ENCODE measurements around the gene CDC42BPG.
A peak's percentile ranks its signal among the peaks of the same experiment; 100 is the strongest.

Gene CDC42BPG

DNA sequence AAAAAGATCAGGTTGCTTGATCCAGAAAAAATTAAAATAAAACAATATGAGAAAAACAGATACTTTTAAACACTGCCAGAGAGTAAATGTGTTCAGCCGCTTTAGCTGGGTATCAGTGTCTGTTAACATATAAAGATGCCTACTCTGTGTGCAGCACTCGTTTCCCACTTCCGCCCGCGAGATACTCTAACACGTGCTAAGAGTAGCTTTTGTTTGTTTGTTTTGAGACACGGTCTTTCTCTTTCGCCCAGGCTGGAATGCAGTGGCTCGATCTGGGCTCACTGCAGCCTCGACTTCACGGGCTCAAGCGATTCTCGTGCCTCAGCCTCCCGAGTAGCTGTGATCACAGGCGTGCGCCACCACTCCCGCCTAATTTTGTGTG is 33.6 kb downstream of the CDC42BPG start:
- no peak for DNase-seq
- Mint-ChIP-seq H3K36me3 (ENCODE audit: low read depth) (peaks cover 21% of the 10 kb centered on the region), H3K4me1 (peaks cover 31% of the 10 kb centered on the region), H3K27me3 (ENCODE audit: low read depth, poor library complexity) (peaks cover 7% of the 10 kb centered on the region), H3K9me3 (no peaks in the 10 kb centered on the region), H3K27ac (peak overlapping the region; percentile 32), H3K4me3 (peak overlapping the region; percentile 92)
- TF ChIP-seq, protein P1, sequence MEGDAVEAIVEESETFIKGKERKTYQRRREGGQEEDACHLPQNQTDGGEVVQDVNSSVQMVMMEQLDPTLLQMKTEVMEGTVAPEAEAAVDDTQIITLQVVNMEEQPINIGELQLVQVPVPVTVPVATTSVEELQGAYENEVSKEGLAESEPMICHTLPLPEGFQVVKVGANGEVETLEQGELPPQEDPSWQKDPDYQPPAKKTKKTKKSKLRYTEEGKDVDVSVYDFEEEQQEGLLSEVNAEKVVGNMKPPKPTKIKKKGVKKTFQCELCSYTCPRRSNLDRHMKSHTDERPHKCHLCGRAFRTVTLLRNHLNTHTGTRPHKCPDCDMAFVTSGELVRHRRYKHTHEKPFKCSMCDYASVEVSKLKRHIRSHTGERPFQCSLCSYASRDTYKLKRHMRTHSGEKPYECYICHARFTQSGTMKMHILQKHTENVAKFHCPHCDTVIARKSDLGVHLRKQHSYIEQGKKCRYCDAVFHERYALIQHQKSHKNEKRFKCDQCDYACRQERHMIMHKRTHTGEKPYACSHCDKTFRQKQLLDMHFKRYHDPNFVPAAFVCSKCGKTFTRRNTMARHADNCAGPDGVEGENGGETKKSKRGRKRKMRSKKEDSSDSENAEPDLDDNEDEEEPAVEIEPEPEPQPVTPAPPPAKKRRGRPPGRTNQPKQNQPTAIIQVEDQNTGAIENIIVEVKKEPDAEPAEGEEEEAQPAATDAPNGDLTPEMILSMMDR (IDR thresholded peaks at IDR 0.05) = no peak

DNA sequence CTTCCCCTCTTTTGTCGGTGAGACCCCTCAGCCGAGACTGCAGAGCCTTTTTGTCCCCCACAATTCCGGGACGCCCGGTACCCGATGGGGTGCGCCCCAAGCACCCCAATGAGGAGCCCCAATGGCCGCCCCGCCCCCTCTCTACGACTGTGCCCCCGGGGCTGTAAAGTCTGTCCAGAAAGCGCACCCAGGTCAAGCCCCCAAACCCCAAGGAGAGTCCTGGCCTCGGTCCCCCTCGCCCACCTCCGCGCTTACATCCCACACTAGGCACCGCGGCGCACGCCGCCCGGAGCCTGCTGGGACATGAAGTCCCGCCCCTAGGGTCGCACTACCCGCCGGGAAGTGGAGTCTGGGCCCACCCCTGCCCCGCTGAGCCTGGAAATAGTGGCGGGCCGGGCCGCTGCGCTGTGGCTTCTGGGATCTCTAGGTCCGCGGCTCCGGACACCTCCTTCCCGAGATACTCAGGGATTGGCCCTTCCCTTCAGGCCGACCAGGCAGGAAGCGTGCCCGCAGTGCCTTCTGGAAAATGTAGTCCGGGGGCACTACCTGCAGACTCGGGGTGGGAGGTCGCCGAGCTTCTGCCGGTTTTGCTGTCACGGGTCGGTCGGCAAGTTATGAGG is 34.1 kb downstream of the CDC42BPG start, which contains the start of gene MEN1:
Gene MEN1, minus strand, starts transcription at position 281 of the 620 bp plus-strand sequence. CDS start 442 bp downstream, outside the sequence.
- H3K9me3 Mint-ChIP-seq = no peaks in the 10 kb centered on the region
- peaks cover 26% of the 10 kb centered on the region for H3K36me3 Mint-ChIP-seq (ENCODE audit: low read depth)
- peaks cover 31% of the 10 kb centered on the region for H3K4me1 Mint-ChIP-seq
- TF ChIP-seq, protein P1 (IDR thresholded peaks at IDR 0.05) = no peak
- H3K4me3 Mint-ChIP-seq = peak within 1 kb of the TSS; percentile 92
- DNase-seq = peak; percentile 95
- peaks cover 6% of the 10 kb centered on the region for H3K27me3 Mint-ChIP-seq (ENCODE audit: low read depth, poor library complexity)
- H3K27ac Mint-ChIP-seq = peak within 1 kb of the TSS; percentile 57

DNA sequence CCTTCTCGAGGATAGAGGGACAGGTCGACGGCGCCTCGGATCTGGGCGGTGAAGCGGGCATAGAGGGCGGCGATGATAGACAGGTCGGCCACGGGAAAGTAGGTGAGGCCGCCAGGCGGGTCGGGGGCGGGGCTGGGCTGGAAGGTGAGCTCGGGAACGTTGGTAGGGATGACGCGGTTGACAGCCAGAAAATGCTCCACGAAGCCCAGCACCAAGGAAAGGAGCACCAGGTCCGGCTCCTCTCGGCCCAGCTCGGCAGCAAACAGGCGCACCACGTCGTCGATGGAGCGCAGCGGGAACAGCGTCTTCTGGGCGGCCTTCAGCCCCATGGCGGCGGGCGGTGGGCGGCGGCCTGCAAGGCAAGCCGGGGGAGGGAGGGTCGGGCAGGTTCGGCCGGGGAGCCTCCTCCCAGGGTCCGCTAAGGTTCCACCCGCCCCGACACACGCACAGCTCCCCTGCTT is 34.6 kb downstream of the CDC42BPG start:
- Mint-ChIP-seq H3K36me3 (ENCODE audit: low read depth) (peaks cover 27% of the 10 kb centered on the region), H3K4me3 (peak overlapping the region; percentile 92), H3K27ac (no peak overlapping the region), H3K9me3 (no peaks in the 10 kb centered on the region), H3K27me3 (ENCODE audit: low read depth, poor library complexity) (peaks cover 4% of the 10 kb centered on the region), H3K4me1 (peaks cover 29% of the 10 kb centered on the region)
- TF ChIP-seq, protein P1 (IDR thresholded peaks at IDR 0.05) = no peak
- DNase-seq = peak; percentile 71

DNA sequence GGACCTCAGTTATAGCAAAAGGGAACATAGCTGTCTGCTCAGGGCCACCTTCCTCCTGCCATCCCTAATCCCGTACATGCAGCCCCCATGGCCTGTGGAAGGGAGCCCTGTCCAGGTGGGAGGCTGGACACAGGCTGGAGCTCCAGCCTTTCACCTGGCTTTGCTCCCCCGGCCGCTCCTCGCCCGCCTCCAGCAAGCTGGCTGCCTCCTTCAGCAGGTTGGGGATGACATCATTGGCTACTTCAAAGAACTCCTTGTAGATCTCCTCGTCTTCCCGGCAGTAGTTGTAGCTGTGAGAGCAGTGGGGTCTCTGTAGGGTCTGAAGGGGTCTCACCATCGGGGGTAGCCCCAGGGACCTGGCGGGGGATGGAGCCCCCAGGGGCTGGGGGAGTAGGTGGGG is 39.0 kb downstream of the CDC42BPG start:
- no peak overlapping the region for H3K4me3 Mint-ChIP-seq
- H3K27ac Mint-ChIP-seq = no peak overlapping the region
- peaks cover 27% of the 10 kb centered on the region for H3K36me3 Mint-ChIP-seq (ENCODE audit: low read depth)
- H3K4me1 Mint-ChIP-seq = peaks cover 25% of the 10 kb centered on the region
- H3K27me3 Mint-ChIP-seq (ENCODE audit: low read depth, poor library complexity) = no peaks in the 10 kb centered on the region
- DNase-seq = no peak
- no peaks in the 10 kb centered on the region for H3K9me3 Mint-ChIP-seq
- TF ChIP-seq, protein P1 (IDR thresholded peaks at IDR 0.05) = no peak

DNA sequence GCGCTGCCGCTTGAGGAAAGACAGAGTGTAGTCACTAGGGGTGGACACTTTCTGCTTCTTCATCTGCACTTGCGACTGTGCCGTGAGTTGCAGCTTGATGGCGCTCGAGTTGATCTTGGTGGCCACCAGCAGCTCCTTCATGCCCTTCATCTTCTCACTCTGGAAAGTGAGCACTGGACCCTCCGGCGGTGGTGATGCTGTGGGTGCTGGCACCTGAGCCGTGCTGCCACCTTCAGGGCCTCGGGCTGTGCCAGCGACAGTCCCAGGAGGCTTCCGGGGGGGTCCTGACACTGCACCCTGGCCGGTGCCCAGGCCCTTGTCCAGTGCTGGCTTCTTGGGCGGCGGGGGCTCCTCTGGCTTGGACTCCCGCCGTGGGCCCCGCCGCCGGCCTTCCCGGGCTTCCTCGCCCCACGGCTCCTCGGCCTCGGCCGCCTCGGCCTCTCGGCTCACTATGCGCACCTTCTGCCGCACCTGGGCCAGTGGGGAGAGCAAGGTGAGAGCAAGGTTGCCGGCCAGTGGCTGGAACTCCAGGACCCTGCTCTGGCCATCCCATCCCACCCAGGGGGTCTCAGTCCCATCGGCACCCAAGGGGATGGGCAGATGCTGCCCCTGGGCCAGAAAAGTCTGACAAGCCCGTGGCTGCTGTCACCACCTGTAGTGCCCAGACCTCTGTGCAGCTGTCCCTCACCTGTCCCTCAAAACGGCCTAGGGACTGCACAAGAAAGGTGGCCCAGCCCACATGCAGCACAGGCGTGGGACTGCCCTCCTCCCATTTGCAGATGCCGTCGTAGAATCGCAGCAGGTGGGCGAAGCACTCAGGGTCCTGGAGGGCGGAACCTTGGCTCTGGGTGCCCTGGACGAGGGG is 39.9 kb downstream of the CDC42BPG start:
- Mint-ChIP-seq H3K27ac (no peak overlapping the region), H3K4me3 (peak overlapping the region; percentile 92), H3K27me3 (ENCODE audit: low read depth, poor library complexity) (no peaks in the 10 kb centered on the region), H3K4me1 (peaks cover 25% of the 10 kb centered on the region), H3K36me3 (ENCODE audit: low read depth) (peaks cover 29% of the 10 kb centered on the region), H3K9me3 (no peaks in the 10 kb centered on the region)
- TF ChIP-seq, protein P1 (IDR thresholded peaks at IDR 0.05) = no peak
- DNase-seq = no peak

Data from nephron progenitor cell (in vitro differentiated cells).